Esophagus (tissue), 2 donors: ENCODE measurements around the gene OLAH. TPM values are rescaled to one million over a fixed set of nuclear protein-coding genes. Genes with fewer than 3 reads are reported as not detected.

ENCODE experiments used
- H3K27ac ChIP-seq, 2 donors: one replicate each; pipeline ENCODE4 v1.5.1; 2013; ENCODE audit warnings: low read depth in 2 of 2, mild to moderate bottlenecking in 2 of 2, inconsistent platforms in 1 of 2, low read length in 1 of 2, moderate library complexity in 1 of 2
- H3K27me3 ChIP-seq, 2 donors: one replicate each; pipeline ENCODE4 v1.6.1; 2013; ENCODE audit warnings: low read length in 2 of 2, control low read depth in 1 of 2, mild to moderate bottlenecking in 1 of 2; ENCODE audit not compliant: insufficient read depth in 2 of 2, control insufficient read depth in 1 of 2
- H3K36me3 ChIP-seq, 2 donors: one replicate each; pipeline ENCODE4 v1.6.1; 2013; ENCODE audit warnings: low read length in 1 of 2; ENCODE audit not compliant: control insufficient read depth in 2 of 2, insufficient read depth in 2 of 2
- H3K4me1 ChIP-seq, 2 donors: one replicate each; pipeline ENCODE4 v1.6.1; 2013; ENCODE audit warnings: low read length in 1 of 2; ENCODE audit not compliant: control insufficient read depth in 2 of 2, insufficient read depth in 2 of 2
- H3K4me3 ChIP-seq, 2 donors: one replicate each; pipeline ENCODE4 v1.5.1; 2013; ENCODE audit warnings: low read length in 2 of 2, mild to moderate bottlenecking in 2 of 2, low read depth in 1 of 2, moderate library complexity in 1 of 2
- H3K9me3 ChIP-seq, 2 donors: one replicate each; pipeline ENCODE4 v1.6.1; 2013; ENCODE audit warnings: mild to moderate bottlenecking in 2 of 2, low read depth in 1 of 2, low read length in 1 of 2, moderate library complexity in 1 of 2; ENCODE audit not compliant: control insufficient read depth in 2 of 2, insufficient read depth in 1 of 2
- WGBS, 2 donors: extraction: QIAGEN DNeasy Blood & Tissue Kit; methylation state at CpG; one replicate each; pipeline ENCODE4 v1.1.7; 2013; 5-methylcytosine and 5-hydroxymethylcytosine counted together
- polyA plus RNA-seq, 2 donors: library from polyadenylated mRNA; stranded (reverse); fragments of 200-250 nt; gene quantifications; one replicate each; pipeline ENCODE4 v1.2.3, GENCODE V29; 2013
- donor health status: healthy with polysubstance abuse.
- donor health status: Bipolar disorder and iron deficiency.

OLAH gene
- polyA plus RNA-seq, 2 donors, result 0.31 to 6.9 TPM

DNA sequence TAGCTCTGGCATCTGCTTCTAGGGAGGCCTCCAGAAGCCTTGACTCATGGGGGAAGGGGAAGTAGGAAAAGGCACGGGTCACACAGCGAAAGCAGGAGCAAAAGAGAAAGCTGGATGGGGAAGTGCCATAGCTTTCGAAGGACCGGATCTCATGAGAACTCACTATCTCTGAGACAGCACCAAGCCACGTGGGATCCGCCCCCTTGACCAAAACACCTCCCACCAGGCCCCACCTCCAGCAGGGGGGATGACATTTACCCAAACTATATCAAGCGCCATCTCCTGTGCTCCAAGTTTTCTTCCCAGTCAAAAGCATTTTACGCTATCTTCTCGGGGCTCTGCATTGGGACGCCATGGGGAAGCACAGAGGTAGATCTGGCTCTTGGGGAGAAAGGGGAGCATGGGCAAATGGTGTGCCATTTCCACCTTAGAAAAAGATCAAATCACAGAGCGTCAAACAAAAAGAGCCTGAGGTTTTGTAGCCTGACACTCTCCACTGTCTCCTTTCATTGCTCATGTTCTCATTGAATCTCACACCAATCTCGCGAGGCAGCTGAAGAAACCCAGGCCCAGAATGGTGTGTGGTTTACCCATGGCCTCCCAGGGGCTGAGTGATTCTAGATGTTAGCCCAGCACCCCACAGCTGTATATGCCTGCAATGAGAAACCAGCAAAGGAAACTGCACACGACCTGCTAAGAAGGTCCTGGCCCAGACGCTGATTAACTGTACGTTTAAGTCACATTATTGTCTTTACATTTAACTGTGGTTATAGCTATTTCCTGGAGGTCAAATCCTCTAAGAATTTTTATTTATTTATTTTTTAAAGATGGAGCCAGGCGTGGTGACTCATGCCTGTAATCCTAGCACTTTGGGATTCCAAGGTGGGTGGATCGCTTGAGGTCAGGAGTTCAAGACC lies 8.1 kb upstream of the OLAH start:
- H3K4me1 ChIP-seq, result no peaks in the 10 kb centered on the region
- H3K4me3 ChIP-seq, result no peak overlapping the region
- no peak overlapping the region for H3K27ac ChIP-seq
- 79 to 82% methylated on average over 18 of the region's 18 CpGs for WGBS, 2 donors
- H3K27me3 ChIP-seq, result no peaks in the 10 kb centered on the region
- no peaks in the 10 kb centered on the region for H3K36me3 ChIP-seq
- H3K9me3 ChIP-seq, result no peaks in the 10 kb centered on the region

DNA sequence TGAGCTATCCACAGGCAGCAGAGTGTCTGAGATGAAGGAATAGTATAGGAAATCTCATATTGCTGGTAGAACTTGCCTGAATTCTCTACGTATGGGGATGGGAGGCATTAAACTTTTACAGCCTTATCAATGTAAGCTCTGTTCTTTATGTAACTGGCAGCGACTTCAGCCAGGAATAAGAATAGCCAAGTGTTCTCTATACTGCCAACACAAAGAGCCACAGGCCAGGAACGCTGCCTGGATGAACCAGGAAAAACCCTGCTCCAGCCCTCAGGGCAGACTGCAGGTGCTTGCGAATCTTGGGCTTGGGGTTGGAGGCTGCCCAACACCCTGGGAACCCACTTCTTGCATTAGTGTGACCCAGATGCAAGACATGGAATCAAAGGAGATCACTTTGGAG lies 6.1 kb upstream of the OLAH start:
- Histone ChIP-seq H3K4me1 (no peaks in the 10 kb centered on the region), H3K9me3 (no peaks in the 10 kb centered on the region), H3K36me3 (no peaks in the 10 kb centered on the region), H3K4me3 (no peak overlapping the region), H3K27ac (no peak overlapping the region), H3K27me3 (no peaks in the 10 kb centered on the region)
- 43 to 56% methylated on average over 4 of the region's 4 CpGs for WGBS, 2 donors

DNA sequence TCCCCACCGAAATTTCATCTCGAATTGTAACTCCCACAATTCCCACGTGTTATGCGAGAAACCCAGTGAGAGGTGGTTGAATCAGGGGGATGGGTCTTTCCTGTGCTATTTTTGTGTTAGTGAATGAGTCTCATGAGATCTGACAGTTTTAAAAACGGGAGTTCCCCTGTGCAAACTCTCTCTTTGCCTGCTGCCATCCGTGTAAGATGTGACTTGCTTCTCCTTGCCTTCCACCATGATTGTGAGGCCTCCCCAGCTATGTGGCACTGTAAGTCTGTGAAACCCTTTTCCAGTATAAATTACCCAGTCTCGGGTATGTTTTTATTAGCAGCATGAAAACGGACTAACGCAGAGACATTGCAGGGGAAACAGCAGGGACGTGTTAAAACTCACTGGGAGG lies 5.3 kb upstream of the OLAH start:
- Histone ChIP-seq H3K4me3 (no peak overlapping the region), H3K4me1 (no peaks in the 10 kb centered on the region), H3K9me3 (peaks cover 0 to 1% of the 10 kb centered on the region in 2 donors), H3K27ac (no peak overlapping the region), H3K27me3 (no peaks in the 10 kb centered on the region), H3K36me3 (no peaks in the 10 kb centered on the region)
- WGBS, 2 donors, result 80 to 89% methylated on average over 10 of the region's 10 CpGs

DNA sequence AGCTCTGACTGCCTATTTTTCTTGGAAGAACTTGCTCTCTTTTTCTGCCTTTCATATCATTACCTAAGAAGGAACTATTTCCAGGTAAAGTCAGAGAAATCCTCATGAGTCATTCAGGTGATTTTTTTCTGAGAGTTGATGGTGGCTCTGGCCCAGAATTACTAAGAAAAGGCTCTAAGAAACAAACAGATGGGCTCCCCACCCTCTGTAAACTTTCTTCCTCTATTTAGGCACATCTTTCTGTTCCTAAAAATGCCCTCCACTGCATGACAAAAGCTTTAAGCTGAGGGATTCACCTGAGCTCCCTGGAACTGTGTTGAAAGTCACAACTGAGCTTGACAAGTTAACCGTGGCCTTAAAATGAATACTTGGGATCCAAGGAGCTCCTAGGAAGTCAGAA lies 1.6 kb downstream of the OLAH start:
- Histone ChIP-seq H3K4me3 (no peak overlapping the region), H3K36me3 (no peaks in the 10 kb centered on the region), H3K9me3 (peaks cover 0 to 3% of the 10 kb centered on the region in 2 donors), H3K4me1 (no peaks in the 10 kb centered on the region), H3K27me3 (no peaks in the 10 kb centered on the region), H3K27ac (no peak overlapping the region)
- 60 to 70% methylated on average over 1 of the region's 1 CpG for WGBS, 2 donors

DNA sequence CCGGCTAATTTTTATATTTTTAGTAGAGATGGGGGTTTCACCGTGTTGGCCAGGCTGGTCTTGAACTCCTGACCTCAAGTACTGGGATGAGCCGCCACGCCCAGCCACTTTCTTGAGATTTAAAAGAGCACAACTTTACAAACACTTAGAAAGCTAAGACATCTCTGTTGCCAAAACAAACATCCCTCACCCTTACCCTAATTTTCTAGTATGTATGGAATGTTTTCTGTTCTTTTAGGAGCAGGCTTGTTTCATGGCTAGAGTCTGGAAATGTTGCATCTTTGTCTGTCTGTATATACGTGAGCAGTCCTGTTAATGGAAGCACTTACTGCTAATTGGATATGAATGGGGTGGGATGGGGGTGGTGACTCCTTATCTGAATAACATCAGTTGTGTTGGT lies 2.9 kb downstream of the OLAH start:
- H3K27ac ChIP-seq, result no peak overlapping the region
- H3K4me3 ChIP-seq, result no peak overlapping the region
- no peaks in the 10 kb centered on the region for H3K27me3 ChIP-seq
- H3K36me3 ChIP-seq, result no peaks in the 10 kb centered on the region
- 69 to 70% methylated on average over 5 of the region's 5 CpGs for WGBS, 2 donors
- peaks cover 0 to 3% of the 10 kb centered on the region in 2 donors for H3K9me3 ChIP-seq
- no peaks in the 10 kb centered on the region for H3K4me1 ChIP-seq

DNA sequence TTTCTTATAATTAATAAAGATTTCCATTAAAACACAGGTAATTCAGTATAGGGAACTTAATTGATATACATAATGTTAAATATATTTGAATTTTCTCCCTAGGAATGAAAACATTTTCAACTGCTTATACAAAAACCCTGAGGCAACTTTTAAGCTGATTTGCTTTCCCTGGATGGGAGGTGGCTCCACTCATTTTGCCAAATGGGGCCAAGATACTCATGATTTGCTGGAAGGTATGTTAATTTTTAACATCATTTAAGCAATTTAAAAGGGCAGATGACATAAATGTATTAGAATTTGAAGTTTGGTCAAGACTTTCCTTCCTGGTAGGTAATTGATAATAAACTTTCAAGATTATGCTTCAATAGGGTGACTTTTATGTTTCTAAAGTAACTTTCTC lies 5.8 kb downstream of the OLAH start:
- Histone ChIP-seq H3K27me3 (no peaks in the 10 kb centered on the region), H3K27ac (no peak overlapping the region), H3K4me1 (no peaks in the 10 kb centered on the region), H3K9me3 (no peaks in the 10 kb centered on the region), H3K4me3 (no peak overlapping the region), H3K36me3 (no peaks in the 10 kb centered on the region)

DNA sequence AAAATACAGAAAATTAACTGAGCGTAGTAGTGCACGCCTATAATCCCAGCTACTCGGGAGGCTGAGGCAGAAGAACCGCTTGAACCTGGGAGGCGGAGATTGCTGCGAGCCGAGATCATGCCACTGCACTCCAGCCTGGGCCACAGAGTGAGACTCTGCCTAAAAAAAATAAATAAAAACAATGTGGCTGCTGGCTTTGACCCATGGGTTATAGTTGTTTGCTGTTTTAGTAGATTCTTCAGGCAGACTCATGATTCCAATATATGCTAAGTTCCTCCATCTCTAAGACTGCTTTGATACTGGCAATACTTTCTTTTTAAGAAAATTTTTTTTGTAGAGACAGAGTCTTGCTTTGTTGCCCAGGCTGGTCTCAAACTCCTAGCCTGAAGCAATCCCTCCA lies 8.4 kb downstream of the OLAH start:
- Histone ChIP-seq H3K27ac (no peak overlapping the region), H3K4me1 (no peaks in the 10 kb centered on the region), H3K4me3 (no peak overlapping the region), H3K9me3 (no peaks in the 10 kb centered on the region), H3K36me3 (no peaks in the 10 kb centered on the region), H3K27me3 (no peaks in the 10 kb centered on the region)
- 83 to 86% methylated on average over 7 of the region's 7 CpGs for WGBS, 2 donors

DNA sequence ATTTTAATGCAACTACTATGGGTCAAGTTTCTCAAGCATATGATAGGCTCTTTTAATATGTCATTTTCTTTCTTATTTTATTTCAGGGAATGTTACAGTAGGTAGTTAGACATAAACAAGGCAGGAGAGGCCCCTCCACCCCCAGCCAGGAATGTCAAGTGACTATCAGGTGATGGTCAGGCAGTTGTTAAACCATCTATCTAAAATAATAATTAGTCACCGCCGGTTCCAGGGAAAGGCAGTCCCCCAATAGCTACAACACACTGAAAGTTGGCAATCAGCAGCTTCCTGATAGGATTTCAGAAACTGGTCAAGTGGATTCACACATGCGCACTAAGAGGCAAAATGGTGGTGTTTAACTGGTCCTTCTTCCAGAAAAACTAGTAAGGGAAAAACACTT lies 9.3 kb downstream of the OLAH start:
- Histone ChIP-seq H3K27me3 (no peaks in the 10 kb centered on the region), H3K36me3 (no peaks in the 10 kb centered on the region), H3K9me3 (no peaks in the 10 kb centered on the region), H3K4me1 (no peaks in the 10 kb centered on the region), H3K27ac (no peak overlapping the region), H3K4me3 (no peak overlapping the region)
- WGBS, 2 donors, result 92 to 94% methylated on average over 3 of the region's 3 CpGs

DNA sequence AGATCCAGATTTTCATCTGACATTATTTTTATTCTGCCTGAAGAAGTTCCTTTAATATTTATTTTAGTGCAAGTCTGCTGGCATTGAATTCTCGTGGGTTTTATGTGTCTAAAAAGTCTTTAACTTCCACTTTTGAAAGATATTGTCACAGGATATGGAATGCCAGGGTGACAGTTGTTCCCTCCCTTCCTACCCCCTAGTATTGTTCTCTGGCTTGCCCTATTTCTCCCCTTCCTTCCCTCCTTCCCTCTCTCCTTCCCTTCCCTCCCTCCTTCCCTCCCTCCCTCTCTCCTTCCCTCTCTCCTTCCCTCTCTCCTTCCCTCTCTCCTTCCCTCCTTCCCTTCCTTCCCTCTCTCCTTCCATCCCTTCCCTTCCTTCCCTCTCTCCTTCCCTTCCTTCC lies 14.9 kb downstream of the OLAH start:
- Histone ChIP-seq H3K9me3 (peaks cover 0 to 3% of the 10 kb centered on the region in 2 donors), H3K4me1 (no peaks in the 10 kb centered on the region), H3K27me3 (no peaks in the 10 kb centered on the region), H3K27ac (no peak overlapping the region), H3K36me3 (no peaks in the 10 kb centered on the region), H3K4me3 (no peak overlapping the region)
- 52 to 53% methylated on average over 1 of the region's 1 CpG for WGBS, 2 donors

DNA sequence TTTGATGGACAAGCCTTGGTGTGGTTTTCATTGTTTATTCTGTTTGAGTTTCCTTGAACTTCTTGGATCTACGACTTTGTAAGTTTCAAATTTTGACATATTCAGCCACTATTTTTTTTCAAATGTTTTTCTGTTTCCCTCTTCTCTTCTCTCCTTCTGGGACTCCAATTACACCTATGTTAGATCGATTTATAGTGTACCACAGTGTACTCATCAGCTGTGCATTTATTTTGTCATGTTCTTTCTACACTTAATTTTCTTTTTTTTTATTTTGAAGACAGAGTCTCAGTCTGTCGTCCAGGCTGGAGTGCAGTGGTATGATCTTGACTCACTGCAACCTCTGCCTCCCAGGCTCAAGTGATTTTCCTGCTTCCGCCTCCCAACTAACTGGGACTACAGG lies 16.2 kb downstream of the OLAH start:
- Histone ChIP-seq H3K36me3 (no peaks in the 10 kb centered on the region), H3K9me3 (peaks cover 0 to 3% of the 10 kb centered on the region in 2 donors), H3K27me3 (no peaks in the 10 kb centered on the region), H3K4me3 (no peak overlapping the region), H3K27ac (no peak overlapping the region), H3K4me1 (no peaks in the 10 kb centered on the region)
- WGBS, 2 donors, result 76 to 92% methylated on average over 4 of the region's 4 CpGs
